ENCODE data around the gene ADO.

The ADO gene

DNA sequence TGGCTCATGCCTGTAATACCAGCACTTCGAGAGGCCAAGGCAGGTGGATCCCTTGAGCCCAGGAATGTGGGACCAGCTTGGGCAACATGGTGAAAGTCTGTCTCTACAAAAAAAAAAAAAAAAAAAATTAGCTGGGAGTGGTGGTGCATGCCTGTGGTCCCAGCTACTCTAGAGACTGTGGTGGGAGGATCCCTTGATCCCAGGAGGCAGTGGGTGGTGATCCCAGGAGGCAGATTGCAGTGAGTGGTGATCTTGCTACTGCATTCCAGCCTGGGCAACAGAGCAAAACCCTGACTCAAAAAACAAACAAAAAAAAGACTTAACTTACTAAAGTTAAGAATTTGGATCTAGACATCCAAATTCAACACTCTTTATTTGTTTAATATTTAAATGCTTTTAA is 10.2 kb upstream of the ADO start:
- TF ChIP-seq, protein P1, sequence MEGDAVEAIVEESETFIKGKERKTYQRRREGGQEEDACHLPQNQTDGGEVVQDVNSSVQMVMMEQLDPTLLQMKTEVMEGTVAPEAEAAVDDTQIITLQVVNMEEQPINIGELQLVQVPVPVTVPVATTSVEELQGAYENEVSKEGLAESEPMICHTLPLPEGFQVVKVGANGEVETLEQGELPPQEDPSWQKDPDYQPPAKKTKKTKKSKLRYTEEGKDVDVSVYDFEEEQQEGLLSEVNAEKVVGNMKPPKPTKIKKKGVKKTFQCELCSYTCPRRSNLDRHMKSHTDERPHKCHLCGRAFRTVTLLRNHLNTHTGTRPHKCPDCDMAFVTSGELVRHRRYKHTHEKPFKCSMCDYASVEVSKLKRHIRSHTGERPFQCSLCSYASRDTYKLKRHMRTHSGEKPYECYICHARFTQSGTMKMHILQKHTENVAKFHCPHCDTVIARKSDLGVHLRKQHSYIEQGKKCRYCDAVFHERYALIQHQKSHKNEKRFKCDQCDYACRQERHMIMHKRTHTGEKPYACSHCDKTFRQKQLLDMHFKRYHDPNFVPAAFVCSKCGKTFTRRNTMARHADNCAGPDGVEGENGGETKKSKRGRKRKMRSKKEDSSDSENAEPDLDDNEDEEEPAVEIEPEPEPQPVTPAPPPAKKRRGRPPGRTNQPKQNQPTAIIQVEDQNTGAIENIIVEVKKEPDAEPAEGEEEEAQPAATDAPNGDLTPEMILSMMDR (IDR thresholded peaks at IDR 0.05; ENCODE audit: control insufficient read depth, extremely low read depth, insufficient read depth): no peak
- no peak overlapping the region for H3K4me3 ChIP-seq (ENCODE audit: low read depth, low read length)
- DNase-seq (ENCODE audit: low read depth): no peak

DNA sequence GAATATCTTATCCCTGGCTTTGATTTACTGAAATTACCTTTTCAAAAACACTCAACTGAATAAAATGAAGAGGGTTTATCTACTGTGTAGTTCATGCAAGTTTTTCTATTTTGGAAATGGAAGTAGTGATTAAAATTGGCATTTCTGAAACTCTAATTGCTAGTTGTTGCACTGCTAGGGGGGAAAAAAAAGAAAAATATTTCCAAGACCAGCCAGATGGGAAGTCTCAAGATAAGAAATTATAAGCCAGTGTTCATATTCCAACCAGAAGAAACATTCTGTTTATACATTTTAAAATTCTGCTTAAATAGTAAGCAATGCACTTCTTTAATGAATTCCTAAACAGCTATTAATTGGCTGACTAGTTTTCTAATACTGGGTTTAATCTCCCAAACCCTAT is 9.4 kb upstream of the ADO start:
- no peak for DNase-seq (ENCODE audit: low read depth)
- no peak overlapping the region for H3K4me3 ChIP-seq (ENCODE audit: low read depth, low read length)
- TF ChIP-seq, protein P1 (IDR thresholded peaks at IDR 0.05; ENCODE audit: control insufficient read depth, extremely low read depth, insufficient read depth): no peak

DNA sequence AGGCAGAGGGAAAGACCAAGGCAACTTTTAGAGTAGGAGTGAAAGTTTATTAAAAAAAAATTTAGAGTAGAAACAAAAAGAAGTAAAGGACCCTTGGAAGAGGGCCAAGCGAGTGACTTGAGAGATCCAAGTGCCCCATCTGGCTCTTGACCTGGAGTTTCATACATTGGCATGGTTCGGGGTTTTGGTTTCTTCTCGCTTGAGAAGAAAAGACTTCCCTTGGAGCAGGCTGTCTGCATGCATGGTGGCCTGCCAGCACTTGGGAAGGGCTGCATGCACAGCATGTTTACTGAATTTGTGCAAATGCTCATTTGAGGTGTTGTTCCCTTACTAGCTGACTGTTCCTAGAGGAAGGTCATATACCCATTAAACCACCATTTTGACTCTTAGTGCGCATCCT is 8.8 kb upstream of the ADO start:
- no peak for DNase-seq (ENCODE audit: low read depth)
- H3K4me3 ChIP-seq (ENCODE audit: low read depth, low read length): no peak overlapping the region
- TF ChIP-seq, protein P1 (IDR thresholded peaks at IDR 0.05; ENCODE audit: control insufficient read depth, extremely low read depth, insufficient read depth): no peak

DNA sequence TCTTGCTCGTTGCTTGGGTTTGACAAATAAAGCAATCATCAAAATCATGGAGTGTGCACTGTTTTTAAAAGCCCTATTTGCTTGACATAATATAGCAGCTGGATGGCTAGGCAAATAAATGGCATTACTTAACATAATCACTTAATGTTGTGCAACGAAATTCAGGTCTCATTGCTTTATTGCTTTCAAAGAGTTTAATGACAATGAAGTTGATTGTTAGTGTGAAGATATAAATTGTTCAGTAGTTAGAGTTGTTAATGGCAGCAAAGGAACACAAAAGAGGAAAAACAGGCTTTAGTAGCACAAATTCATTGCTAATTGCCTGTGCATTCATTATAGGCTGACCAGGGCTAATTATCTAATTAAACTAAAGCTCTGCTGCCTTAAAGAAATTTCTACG is 7.6 kb upstream of the ADO start:
- no peak for DNase-seq (ENCODE audit: low read depth)
- no peak overlapping the region for H3K4me3 ChIP-seq (ENCODE audit: low read depth, low read length)

DNA sequence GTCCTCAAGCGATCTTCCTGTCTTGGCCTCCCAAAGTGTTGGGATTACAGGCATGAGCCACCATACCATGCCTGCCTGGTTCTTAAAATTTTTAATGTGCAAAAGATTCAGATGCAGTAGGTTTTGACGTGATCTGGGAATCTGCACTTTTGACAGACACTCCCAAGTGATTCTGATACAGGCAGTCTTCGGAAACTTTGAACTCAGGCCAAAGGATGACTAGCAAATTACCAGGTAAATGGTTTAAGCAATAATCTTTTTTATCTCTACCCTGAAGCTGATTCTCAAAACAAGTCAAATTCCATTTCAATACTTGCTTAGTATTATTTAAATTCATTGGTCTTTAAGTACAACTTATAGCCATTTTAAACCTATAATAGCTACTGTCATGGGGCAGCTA is 2.6 kb upstream of the ADO start:
- TF ChIP-seq, protein P1 (IDR thresholded peaks at IDR 0.05; ENCODE audit: control insufficient read depth, extremely low read depth, insufficient read depth): no peak
- no peak for DNase-seq (ENCODE audit: low read depth)
- H3K4me3 ChIP-seq (ENCODE audit: low read depth, low read length): no peak overlapping the region

More for the DNA sequence above, 7.6 kb upstream of the ADO start:
- TF ChIP-seq, protein P1 (IDR thresholded peaks at IDR 0.05; ENCODE audit: control insufficient read depth, extremely low read depth, insufficient read depth): no peak

DNA sequence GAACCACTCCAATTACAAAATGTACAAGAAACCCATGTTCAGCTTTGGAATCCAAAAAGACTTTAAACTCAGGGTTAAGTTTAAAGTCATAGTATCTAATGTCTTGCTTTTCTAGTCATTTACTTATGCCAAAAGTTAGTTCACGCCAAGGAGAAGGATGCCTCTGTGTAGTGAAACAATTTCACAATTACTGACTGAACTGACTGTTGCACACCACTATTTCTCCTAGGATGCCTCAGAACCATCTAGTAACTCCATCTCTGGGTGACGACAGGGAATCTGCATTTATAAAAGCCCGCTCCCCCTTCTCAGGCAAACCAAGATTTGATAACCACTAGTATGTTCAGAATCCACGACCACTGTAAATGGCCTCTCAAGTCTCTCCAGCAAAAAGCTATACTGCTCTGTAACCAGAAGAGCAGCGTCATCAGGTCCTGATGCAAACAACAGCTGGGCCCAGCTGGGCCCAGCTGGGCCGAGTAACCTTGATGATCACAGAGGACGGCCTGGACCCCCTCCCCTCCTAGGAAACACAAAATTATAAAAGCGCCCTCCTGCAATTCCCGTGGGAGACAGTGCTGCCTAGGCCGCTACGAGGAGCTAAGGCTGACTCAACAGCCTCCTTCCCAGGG is 680 bp upstream of the ADO start:
- DNase-seq (ENCODE audit: low read depth): no peak
- TF ChIP-seq, protein P1 (IDR thresholded peaks at IDR 0.05; ENCODE audit: control insufficient read depth, extremely low read depth, insufficient read depth): no peak
- H3K4me3 ChIP-seq (ENCODE audit: low read depth, low read length): peak overlapping the region; percentile 83

Measured in LNCaP clone FGC (cell line).